Fibroblast of lung (primary cell): Measurements from ENCODE around the gene KAT5. TPM values are rescaled to one million over a fixed set of nuclear protein-coding genes. Genes with fewer than 3 reads are reported as not detected.

ENCODE experiments used
- DNase-seq, 2 donors: peaks; one replicate each; pipeline versions ENCODE4 v3.0.0 to v3.0.0-alpha.2; 2010; ENCODE audit warnings: low read depth in 2 of 2
- H2AFZ ChIP-seq: 2 replicates; pipeline ENCODE4 v1.5.1; 2012; ENCODE audit warnings: low read length, control low read depth, inconsistent platforms
- H3K27ac ChIP-seq: 2 replicates; pipeline ENCODE4 v1.5.1; 2011; ENCODE audit warnings: low read length, control low read depth; ENCODE audit not compliant: insufficient read depth
- H3K27me3 ChIP-seq: 2 replicates; pipeline ENCODE4 v1.5.1; 2011; ENCODE audit warnings: mild to moderate bottlenecking, low read length; ENCODE audit not compliant: control insufficient read depth, insufficient read depth
- H3K36me3 ChIP-seq: 2 replicates; pipeline ENCODE4 v1.5.1; 2011; ENCODE audit warnings: low read length; ENCODE audit not compliant: control insufficient read depth, insufficient read depth
- H3K4me1 ChIP-seq: 2 replicates; pipeline ENCODE4 v1.5.1; 2011; ENCODE audit warnings: low read length; ENCODE audit not compliant: control insufficient read depth, insufficient read depth; ENCODE audit errors: extremely low read depth
- H3K4me2 ChIP-seq: 2 replicates; pipeline ENCODE4 v1.5.1; 2011; ENCODE audit warnings: low read length, control low read depth; ENCODE audit not compliant: insufficient read depth; ENCODE audit errors: extremely low read depth
- H3K4me3 ChIP-seq, 4 experiments: fragments of 200-600 bp in 1 of 4; sonication (generic) in 1 of 4; replicated peaks in 1 of 4; 2 replicates each; pipeline ENCODE4 v1.5.1; 2011 to 2016; ENCODE audit warnings: low read length in 4 of 4, low read depth in 3 of 4, mild to moderate bottlenecking in 3 of 4, control low read depth in 2 of 4, inconsistent platforms in 1 of 4, mixed read lengths in 1 of 4; ENCODE audit not compliant: insufficient read depth in 1 of 4; ENCODE audit errors: control extremely low read depth in 1 of 4
- H3K79me2 ChIP-seq: 2 replicates; pipeline ENCODE4 v1.5.1; 2012; ENCODE audit warnings: mild to moderate bottlenecking, low read length, inconsistent platforms; ENCODE audit not compliant: control insufficient read depth, insufficient read depth
- H3K9ac ChIP-seq: 2 replicates; pipeline ENCODE4 v1.5.1; 2011; ENCODE audit warnings: mild to moderate bottlenecking, low read length, control low read depth; ENCODE audit not compliant: insufficient read depth
- H3K9me3 ChIP-seq: 2 replicates; pipeline ENCODE4 v1.5.1; 2012; ENCODE audit warnings: low read depth, low read length; ENCODE audit not compliant: control insufficient read depth, insufficient read depth
- H4K20me1 ChIP-seq: 2 replicates; pipeline ENCODE4 v1.5.1; 2011; ENCODE audit warnings: low read length; ENCODE audit not compliant: control insufficient read depth, insufficient read depth; ENCODE audit errors: extremely low read depth
- EZH2 ChIP-seq: IDR thresholded peaks from 2 replicates; pipeline ENCODE4 v1.5.1; 2012; ENCODE audit warnings: low read length, control low read depth, mild to moderate bottlenecking; ENCODE audit errors: missing control alignments
- polyA plus RNA-seq, 2 donors: library from polyadenylated mRNA; depleted of rRNA in 1 of 2; stranded (reverse) in 1 of 2; unstranded in 1 of 2; fragments of >200 nt; gene quantifications; 2 replicates each; pipeline ENCODE4 v1.2.1, GENCODE V29; 2011 to 2012; ENCODE audit warnings: missing spikeins in 1 of 2
- total RNA-seq: library from RNA; depleted of rRNA; stranded (reverse); fragments of >200 nt; gene quantifications from 2 replicates; pipeline ENCODE4 v1.2.1, GENCODE V29; 2014
- TF ChIP-seq, protein P1 (sequence below), 2 donors: IDR thresholded peaks in 1 of 2; conservative IDR thresholded peaks in 1 of 2; 1 replicate in 1 of 2; 2 replicates in 1 of 2; pipeline ENCODE4 v1.5.1; 2011 to 2012; ENCODE audit warnings: low read length in 2 of 2, control low read depth in 1 of 2, inconsistent platforms in 1 of 2, low read depth in 1 of 2, mild to moderate bottlenecking in 1 of 2

KAT5 gene
- total and polyA plus RNA-seq, 2 donors (not counting 1 experiment from before 2014, with no cell fraction given) = 27.8 to 50.4 TPM

- H3K27ac ChIP-seq = no peak overlapping the region
- H3K4me2 ChIP-seq = no peak overlapping the region
- TF ChIP-seq, protein P1, sequence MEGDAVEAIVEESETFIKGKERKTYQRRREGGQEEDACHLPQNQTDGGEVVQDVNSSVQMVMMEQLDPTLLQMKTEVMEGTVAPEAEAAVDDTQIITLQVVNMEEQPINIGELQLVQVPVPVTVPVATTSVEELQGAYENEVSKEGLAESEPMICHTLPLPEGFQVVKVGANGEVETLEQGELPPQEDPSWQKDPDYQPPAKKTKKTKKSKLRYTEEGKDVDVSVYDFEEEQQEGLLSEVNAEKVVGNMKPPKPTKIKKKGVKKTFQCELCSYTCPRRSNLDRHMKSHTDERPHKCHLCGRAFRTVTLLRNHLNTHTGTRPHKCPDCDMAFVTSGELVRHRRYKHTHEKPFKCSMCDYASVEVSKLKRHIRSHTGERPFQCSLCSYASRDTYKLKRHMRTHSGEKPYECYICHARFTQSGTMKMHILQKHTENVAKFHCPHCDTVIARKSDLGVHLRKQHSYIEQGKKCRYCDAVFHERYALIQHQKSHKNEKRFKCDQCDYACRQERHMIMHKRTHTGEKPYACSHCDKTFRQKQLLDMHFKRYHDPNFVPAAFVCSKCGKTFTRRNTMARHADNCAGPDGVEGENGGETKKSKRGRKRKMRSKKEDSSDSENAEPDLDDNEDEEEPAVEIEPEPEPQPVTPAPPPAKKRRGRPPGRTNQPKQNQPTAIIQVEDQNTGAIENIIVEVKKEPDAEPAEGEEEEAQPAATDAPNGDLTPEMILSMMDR (conservative IDR thresholded peaks at IDR 0.05 in 1 of 2, IDR thresholded peaks at IDR 0.05 in 1 of 2; ENCODE audit: low read depth in 1 of 2, low read length in 2 of 2) = no peak
- TF ChIP-seq EZH2 = no peak
- peaks cover 28% of the 10 kb centered on the region for H3K79me2 ChIP-seq
- no peaks in the 10 kb centered on the region for H3K9me3 ChIP-seq
- H4K20me1 ChIP-seq = no peaks in the 10 kb centered on the region
- H3K27me3 ChIP-seq = no peaks in the 10 kb centered on the region
- H3K4me3 ChIP-seq = no peak overlapping the region
- peaks cover 46% of the 10 kb centered on the region for H3K36me3 ChIP-seq
- H2AFZ ChIP-seq = no peak overlapping the region
- H3K4me1 ChIP-seq = peaks cover 8% of the 10 kb centered on the region
- H3K9ac ChIP-seq = no peak overlapping the region
- DNase-seq = no peak
Observed at GRCh38 chr11:65716302-65716701, 4.2 kb downstream of the KAT5 start.

- H3K36me3 ChIP-seq = peaks cover 46% of the 10 kb centered on the region
- no peaks in the 10 kb centered on the region for H3K9me3 ChIP-seq
- peaks cover 8% of the 10 kb centered on the region for H3K4me1 ChIP-seq
- DNase-seq = no peak
- TF ChIP-seq, protein P1 (conservative IDR thresholded peaks at IDR 0.05 in 1 of 2, IDR thresholded peaks at IDR 0.05 in 1 of 2; ENCODE audit: low read depth in 1 of 2, low read length in 2 of 2) = no peak
- no peak for TF ChIP-seq EZH2
- H3K4me3 ChIP-seq = no peak overlapping the region
- no peak overlapping the region for H3K4me2 ChIP-seq
- no peaks in the 10 kb centered on the region for H3K27me3 ChIP-seq
- H4K20me1 ChIP-seq = no peaks in the 10 kb centered on the region
- no peak overlapping the region for H2AFZ ChIP-seq
- no peak overlapping the region for H3K9ac ChIP-seq
- no peak overlapping the region for H3K27ac ChIP-seq
- peaks cover 28% of the 10 kb centered on the region for H3K79me2 ChIP-seq
Observed at GRCh38 chr11:65716774-65717405, 4.8 kb downstream of the KAT5 start.

DNA sequence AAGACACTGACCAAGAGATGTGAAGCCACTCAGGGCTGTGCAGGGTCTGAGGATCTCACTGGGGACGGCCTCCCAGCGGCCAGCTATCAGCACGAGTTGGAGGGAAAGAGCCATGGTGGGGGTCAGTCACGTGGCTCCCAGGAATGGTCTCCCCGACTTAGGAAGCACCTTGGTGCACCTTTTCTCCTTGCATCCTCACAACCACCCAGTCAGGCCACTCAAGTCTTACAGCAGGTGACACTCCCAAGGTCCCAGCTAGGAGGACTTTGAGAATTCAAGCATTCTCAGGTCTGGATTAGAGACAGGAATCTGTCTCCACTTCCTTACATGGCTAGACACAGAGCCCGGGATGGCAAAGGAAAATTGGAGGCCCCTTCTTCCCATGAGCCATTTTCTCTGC is 5.9 kb downstream of the KAT5 start:
- H2AFZ ChIP-seq = no peak overlapping the region
- H3K4me2 ChIP-seq = no peak overlapping the region
- no peak for DNase-seq
- no peak overlapping the region for H3K4me3 ChIP-seq
- TF ChIP-seq, protein P1 (conservative IDR thresholded peaks at IDR 0.05 in 1 of 2, IDR thresholded peaks at IDR 0.05 in 1 of 2; ENCODE audit: low read depth in 1 of 2, low read length in 2 of 2) = no peak
- no peak for TF ChIP-seq EZH2
- no peak overlapping the region for H3K9ac ChIP-seq
- H3K27me3 ChIP-seq = no peaks in the 10 kb centered on the region
- peaks cover 46% of the 10 kb centered on the region for H3K36me3 ChIP-seq
- no peak overlapping the region for H3K27ac ChIP-seq
- H3K9me3 ChIP-seq = no peaks in the 10 kb centered on the region
- H3K4me1 ChIP-seq = peaks cover 6% of the 10 kb centered on the region
- H3K79me2 ChIP-seq = peaks cover 25% of the 10 kb centered on the region
- H4K20me1 ChIP-seq = no peaks in the 10 kb centered on the region
